ENCODE data around the gene CHD6. TPM values are rescaled to one million over a fixed set of nuclear protein-coding genes. Genes with fewer than 3 reads are reported as not detected.

The CHD6 gene
- total and polyA plus RNA-seq, 4 donors = 3.3 to 23.4 (median 18.2) TPM

GRCh38 chr20:41513829-41514228 lies 104.3 kb downstream of the CHD6 start:
- Histone ChIP-seq H3K27ac (ENCODE audit: low read depth in 1 of 2, low read length in 2 of 2) (no peak overlapping the region), H3K9ac (ENCODE audit: low read depth in 1 of 2, low read length in 2 of 2) (no peak overlapping the region), H3K4me3 (ENCODE audit: low read depth in 1 of 3, low read length in 3 of 3) (no peak overlapping the region), H3K27me3 (ENCODE audit: control insufficient read depth in 4 of 4, insufficient read depth in 4 of 4, low read length in 3 of 4) (no peaks in the 10 kb centered on the region), H3K36me3 (ENCODE audit: control insufficient read depth in 4 of 4, insufficient read depth in 3 of 4, low read depth in 1 of 4, low read length in 3 of 4) (peaks cover 0 to 5% (median 0%) of the 10 kb centered on the region in 4 donors), H3K4me1 (ENCODE audit: control insufficient read depth in 4 of 4, insufficient read depth in 4 of 4, low read length in 3 of 4) (peaks cover 14 to 39% (median 35%) of the 10 kb centered on the region in 4 donors), H3K9me3 (ENCODE audit: control insufficient read depth in 4 of 4, low read length in 3 of 4) (no peaks in the 10 kb centered on the region)
- WGBS = 90% methylated on average over 2 of the region's 2 CpGs
- no peak for DNase-seq (ENCODE audit: low spot score)
- no peak for TF ChIP-seq ATF3 (IDR thresholded peaks at IDR 0.05)
- no peak for TF ChIP-seq REST (IDR thresholded peaks at IDR 0.05)
- no peak for TF ChIP-seq ZBTB33 (IDR thresholded peaks at IDR 0.05)
- no peak for TF ChIP-seq FOXA2 (IDR thresholded peaks at IDR 0.05)
- no peak for TF ChIP-seq FOXA1 (IDR thresholded peaks at IDR 0.05)
- TF ChIP-seq HNF4G (IDR thresholded peaks at IDR 0.05) = no peak
- TF ChIP-seq CTCF (IDR thresholded peaks at IDR 0.05; ENCODE audit: low read depth, low read length, missing input control) = no peak
- no peak for TF ChIP-seq YY1 (IDR thresholded peaks at IDR 0.05)
- TF ChIP-seq NR2F2 (IDR thresholded peaks at IDR 0.05) = no peak
- no peak for TF ChIP-seq SP1 (IDR thresholded peaks at IDR 0.05)
- no peak for TF ChIP-seq TAF1 (conservative IDR thresholded peaks at IDR 0.05)
- no peak for TF ChIP-seq RXRA (IDR thresholded peaks at IDR 0.05)
- no peak for TF ChIP-seq JUND (IDR thresholded peaks at IDR 0.05)
- no peak for TF ChIP-seq HNF4A (conservative IDR thresholded peaks at IDR 0.05)
- no peak for TF ChIP-seq GABPA (IDR thresholded peaks at IDR 0.05 in 1 of 2, conservative IDR thresholded peaks at IDR 0.05 in 1 of 2)
- TF ChIP-seq RAD21 (IDR thresholded peaks at IDR 0.05) = no peak
- TF ChIP-seq EGR1 (IDR thresholded peaks at IDR 0.05; ENCODE audit: low read depth in 2 of 2) = no peak
- no peak for TF ChIP-seq MAX (IDR thresholded peaks at IDR 0.05)

Measured in liver (tissue), 9 donors.